ENCODE data around the gene GRM4.

Gene GRM4

GRCh38 chr6:34041385-34041784 lies 104.5 kb downstream of the GRM4 start:
- DNase-seq = no peak

- DNase-seq = no peak
Observed at GRCh38 chr6:34039943-34040342, 105.9 kb downstream of the GRM4 start.

GRCh38 chr6:34037151-34037550 lies 108.7 kb downstream of the GRM4 start:
- no peak for DNase-seq

DNA sequence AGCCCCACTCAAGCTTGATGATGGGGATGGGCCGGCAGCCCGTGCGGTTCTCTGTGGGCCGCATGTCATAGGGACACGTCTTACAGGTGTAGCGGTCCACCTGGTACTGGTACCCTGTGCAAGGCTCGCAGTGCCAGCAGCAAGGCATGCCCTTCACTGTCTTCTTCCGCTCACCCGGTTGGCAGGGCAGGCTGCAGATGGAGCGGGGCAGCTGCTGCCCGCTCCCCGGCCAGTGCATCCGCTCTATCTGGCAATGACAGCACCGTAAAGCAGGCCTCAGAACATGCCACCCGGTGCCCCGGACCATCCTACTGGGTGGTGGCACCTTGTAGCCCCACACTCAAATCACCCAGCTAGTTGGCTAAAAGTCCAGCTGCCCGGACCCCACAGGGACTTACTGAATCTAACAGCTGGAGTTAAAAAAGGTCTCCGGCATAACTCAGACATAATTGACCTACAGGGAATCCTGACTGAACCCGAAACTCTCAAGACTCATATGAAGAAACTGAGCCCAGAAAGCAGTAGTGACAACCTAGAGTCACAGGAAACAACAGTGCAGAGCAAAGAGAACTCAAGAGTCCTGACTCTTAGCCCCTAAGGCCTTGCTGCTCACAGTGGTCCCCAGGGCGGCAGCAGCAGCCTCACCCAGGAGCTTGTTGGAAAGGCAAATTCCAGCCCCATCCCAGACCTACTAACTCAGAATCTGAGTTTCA lies 109.4 kb downstream of the GRM4 start:
- no peak for DNase-seq

DNA sequence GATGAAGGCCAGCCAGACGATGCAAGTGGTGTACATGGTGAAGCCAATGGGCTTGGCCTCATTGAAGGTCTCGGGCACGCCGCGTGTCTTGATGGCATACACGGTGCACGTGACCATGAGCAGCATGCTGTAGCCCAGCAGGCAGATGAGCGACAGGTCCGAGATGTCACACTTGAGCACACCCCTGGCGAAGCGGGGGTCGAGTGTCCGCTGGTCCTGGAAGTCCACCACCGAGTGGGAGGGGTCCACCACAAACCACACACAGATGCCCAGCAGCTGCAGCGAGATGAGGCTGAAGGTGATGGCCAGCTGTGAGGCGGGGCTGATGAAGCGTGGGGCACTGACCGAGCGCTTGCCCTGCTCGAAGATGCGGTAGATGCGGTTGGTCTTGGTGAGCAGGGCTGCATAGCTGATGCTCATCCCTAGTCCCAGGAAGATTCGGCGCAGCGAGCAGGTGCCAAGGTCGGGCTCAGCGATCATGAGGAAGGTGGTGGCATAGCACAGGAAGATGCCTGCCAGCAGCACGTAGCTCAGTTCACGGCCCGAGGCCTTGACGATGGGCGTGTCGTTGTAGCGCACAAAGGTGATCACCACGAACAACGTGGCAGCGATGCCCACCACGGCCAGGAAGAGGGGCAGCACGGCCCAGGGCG lies 110.1 kb downstream of the GRM4 start:
- DNase-seq = no peak

DNA sequence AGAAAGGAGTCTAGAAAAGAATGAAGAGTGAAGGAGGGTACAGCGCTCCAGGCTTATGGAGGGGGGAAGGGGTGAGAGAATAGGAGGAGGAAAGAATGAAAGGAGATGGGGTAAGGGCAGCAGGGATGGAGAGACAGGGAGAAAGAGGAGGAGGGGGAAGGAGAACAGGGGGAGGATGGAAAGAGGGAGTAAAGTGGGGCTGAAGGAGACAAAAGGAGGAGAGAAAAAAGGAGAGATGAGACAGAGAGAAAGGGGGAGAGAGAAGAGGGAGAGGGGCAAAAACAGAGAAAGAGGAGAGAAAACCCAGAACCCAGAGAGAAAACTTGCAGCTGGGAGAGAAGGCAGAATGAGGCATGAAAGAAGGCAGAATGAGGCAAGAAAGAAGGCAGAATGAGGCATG lies 110.7 kb downstream of the GRM4 start:
- DNase-seq = no peak

GRCh38 chr6:34032856-34033255 lies 113.0 kb downstream of the GRM4 start:
- no peak for DNase-seq

GRCh38 chr6:34031625-34032383 lies 114.1 kb downstream of the GRM4 start:
- no peak for DNase-seq

DNA sequence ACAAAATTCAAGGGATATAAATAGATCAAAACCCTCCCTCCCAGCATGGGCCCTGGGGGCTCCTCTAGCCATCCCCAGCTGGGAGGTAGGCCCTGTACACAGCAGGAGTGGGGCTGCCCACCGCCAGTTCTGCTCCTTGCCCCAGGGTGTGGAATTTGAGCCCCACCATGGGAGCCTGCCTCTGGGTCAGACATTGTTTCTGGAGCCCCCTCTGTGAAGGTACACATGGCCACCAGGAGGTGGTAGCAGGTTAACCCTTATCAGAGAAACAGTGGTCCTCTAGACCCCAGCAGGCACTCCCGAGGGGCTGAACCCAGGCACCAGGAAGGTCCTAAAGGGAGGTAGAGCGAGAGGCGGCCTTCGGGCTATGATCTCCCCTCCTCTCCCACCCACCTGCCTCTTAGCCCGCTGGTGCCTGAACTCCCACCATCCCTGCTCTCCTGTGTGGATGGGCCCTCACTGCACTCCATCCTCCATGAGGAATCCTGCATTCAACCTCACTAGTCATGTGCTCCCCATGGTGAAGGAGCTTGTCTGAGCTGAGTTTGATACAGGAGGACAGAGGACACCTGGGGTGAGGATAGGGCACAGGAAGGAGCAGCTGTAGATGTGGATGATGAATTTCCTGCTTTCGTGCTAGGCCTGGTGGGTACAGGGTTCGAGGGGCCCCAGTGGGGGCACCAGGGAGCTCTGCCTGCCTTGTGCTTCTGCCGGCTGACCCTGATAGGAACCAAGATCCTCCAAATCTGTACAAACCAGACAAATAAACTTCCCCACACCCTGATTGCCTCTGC lies 114.9 kb downstream of the GRM4 start:
- DNase-seq = no peak

GRCh38 chr6:34029489-34030280 lies 116.2 kb downstream of the GRM4 start:
- DNase-seq = no peak

- DNase-seq = no peak
Observed at GRCh38 chr6:34028691-34029360, 117.1 kb downstream of the GRM4 start.

GRCh38 chr6:34027939-34028441 lies 117.9 kb downstream of the GRM4 start:
- DNase-seq = peak; percentile 68

DNA sequence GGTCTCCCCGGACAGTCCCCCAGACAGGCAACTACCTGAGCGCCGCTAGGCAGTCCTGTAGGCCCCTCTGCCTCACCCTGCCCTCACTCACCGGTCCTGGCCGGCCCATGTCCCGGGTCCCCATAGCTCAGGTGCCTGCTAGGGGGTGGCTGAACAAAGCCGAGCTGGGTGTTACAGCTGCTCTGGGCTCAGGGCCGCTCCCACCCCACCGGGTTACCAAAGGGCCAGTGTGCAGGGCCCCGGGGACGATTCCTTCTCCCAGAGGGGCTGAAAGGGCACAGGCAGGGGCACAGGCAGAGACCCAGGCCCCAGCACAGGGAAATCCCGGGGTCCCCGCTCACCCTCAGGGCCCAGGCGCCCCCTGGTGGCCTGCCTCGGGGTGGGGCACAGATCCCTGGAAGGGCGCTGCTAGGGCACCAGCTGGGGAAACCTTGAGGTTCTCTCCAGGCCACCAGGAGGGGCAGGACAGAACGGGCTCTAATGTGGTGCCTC lies 118.4 kb downstream of the GRM4 start:
- peak; percentile 82 for DNase-seq

DNA sequence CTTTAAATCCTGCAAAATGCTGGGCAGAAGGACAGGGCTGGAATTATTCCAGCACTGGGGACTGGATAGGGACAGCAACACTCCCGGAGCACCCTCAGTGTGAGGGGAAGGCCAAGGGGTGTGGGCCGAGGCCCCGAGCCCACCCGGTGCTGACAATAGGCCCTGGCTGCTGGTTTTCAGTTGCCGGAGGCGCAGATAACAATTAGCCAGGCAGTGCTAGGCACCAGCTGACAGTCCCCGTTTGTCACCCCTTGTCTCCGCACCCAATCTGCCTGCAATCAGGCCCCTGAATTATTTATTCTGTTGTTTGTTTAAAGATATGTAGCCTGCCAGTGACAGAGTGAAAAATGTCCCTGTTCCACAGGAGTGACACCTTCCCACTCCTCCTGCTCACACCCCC lies 120.0 kb downstream of the GRM4 start:
- no peak for DNase-seq

GRCh38 chr6:34025112-34025807 lies 120.6 kb downstream of the GRM4 start:
- DNase-seq = no peak

GRCh38 chr6:34022873-34023255 lies 123.0 kb downstream of the GRM4 start:
- no peak for DNase-seq

DNA sequence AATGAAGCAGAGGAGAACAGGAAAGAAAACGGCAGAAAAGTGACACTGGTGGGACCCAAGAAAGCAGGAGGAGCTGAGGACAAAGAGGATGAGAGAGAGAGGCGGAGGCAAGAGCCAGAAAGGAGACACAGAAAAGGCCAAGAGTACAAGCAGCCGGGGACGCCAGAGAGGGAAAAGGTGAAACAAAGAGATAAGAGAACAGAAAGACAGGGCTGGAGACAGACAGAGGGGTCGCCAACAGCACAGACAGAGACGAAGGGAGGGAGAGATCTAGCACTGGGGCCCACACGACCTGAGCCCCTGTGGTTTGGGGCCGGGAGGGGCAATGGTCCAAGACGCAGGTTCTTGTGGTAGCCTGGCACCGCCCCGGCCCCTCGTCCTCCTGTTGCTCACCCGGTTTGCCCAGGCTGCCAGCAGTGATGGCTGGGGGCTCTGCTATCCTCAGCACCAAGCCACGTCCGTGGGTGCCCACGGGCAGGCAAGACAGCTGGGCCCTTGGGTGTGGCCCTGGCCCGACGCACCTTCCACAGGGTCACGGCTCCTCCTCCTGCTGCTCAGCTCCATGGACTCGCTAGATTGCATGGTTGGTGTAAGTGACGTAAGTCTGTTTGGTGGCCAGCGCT lies 123.5 kb downstream of the GRM4 start:
- no peak for DNase-seq

- peak; percentile 64 for DNase-seq
Observed at GRCh38 chr6:34021554-34022190, 124.2 kb downstream of the GRM4 start.

GRCh38 chr6:34020807-34021553 lies 124.9 kb downstream of the GRM4 start:
- peak; percentile 88 for DNase-seq
